Measurements from ENCODE around the gene BRS3.

- TF ChIP-seq CHD2 (IDR thresholded peaks at IDR 0.05; ENCODE audit: low read length, partially characterized antibody) = no peak
- TF ChIP-seq, protein P1, sequence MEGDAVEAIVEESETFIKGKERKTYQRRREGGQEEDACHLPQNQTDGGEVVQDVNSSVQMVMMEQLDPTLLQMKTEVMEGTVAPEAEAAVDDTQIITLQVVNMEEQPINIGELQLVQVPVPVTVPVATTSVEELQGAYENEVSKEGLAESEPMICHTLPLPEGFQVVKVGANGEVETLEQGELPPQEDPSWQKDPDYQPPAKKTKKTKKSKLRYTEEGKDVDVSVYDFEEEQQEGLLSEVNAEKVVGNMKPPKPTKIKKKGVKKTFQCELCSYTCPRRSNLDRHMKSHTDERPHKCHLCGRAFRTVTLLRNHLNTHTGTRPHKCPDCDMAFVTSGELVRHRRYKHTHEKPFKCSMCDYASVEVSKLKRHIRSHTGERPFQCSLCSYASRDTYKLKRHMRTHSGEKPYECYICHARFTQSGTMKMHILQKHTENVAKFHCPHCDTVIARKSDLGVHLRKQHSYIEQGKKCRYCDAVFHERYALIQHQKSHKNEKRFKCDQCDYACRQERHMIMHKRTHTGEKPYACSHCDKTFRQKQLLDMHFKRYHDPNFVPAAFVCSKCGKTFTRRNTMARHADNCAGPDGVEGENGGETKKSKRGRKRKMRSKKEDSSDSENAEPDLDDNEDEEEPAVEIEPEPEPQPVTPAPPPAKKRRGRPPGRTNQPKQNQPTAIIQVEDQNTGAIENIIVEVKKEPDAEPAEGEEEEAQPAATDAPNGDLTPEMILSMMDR (IDR thresholded peaks at IDR 0.05) = no peak
- TF ChIP-seq GATA3 (IDR thresholded peaks at IDR 0.05; ENCODE audit: borderline replicate concordance) = no peak
- no peak for TF ChIP-seq POLR2A (IDR thresholded peaks at IDR 0.05; ENCODE audit: low read length)
- TF ChIP-seq TP53 (CRISPR knock-in tag; IDR thresholded peaks at IDR 0.05) = no peak
- no peak for TF ChIP-seq ZFP36 (IDR thresholded peaks at IDR 0.05; ENCODE audit: borderline replicate concordance, partially characterized antibody)
- TF ChIP-seq, protein P2, sequence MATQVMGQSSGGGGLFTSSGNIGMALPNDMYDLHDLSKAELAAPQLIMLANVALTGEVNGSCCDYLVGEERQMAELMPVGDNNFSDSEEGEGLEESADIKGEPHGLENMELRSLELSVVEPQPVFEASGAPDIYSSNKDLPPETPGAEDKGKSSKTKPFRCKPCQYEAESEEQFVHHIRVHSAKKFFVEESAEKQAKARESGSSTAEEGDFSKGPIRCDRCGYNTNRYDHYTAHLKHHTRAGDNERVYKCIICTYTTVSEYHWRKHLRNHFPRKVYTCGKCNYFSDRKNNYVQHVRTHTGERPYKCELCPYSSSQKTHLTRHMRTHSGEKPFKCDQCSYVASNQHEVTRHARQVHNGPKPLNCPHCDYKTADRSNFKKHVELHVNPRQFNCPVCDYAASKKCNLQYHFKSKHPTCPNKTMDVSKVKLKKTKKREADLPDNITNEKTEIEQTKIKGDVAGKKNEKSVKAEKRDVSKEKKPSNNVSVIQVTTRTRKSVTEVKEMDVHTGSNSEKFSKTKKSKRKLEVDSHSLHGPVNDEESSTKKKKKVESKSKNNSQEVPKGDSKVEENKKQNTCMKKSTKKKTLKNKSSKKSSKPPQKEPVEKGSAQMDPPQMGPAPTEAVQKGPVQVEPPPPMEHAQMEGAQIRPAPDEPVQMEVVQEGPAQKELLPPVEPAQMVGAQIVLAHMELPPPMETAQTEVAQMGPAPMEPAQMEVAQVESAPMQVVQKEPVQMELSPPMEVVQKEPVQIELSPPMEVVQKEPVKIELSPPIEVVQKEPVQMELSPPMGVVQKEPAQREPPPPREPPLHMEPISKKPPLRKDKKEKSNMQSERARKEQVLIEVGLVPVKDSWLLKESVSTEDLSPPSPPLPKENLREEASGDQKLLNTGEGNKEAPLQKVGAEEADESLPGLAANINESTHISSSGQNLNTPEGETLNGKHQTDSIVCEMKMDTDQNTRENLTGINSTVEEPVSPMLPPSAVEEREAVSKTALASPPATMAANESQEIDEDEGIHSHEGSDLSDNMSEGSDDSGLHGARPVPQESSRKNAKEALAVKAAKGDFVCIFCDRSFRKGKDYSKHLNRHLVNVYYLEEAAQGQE (IDR thresholded peaks at IDR 0.05) = no peak
- TF ChIP-seq EP300 (IDR thresholded peaks at IDR 0.05) = no peak
Observed at GRCh38 chrX:136475236-136475635, 12.5 kb upstream of the BRS3 start.
